Measurements from ENCODE around the gene RAB17. TPM values are rescaled to one million over a fixed set of nuclear protein-coding genes. Genes with fewer than 3 reads are reported as not detected.

RAB17 gene
- total and polyA plus RNA-seq, 2 of the 4 experiments (the other 2 are of a cell fraction) = 0.41 TPM; not detected in 1

- Histone ChIP-seq H3K79me1 (ENCODE audit: low read depth in 1 of 2, low read length in 2 of 2) (no peaks in the 10 kb centered on the region; a peak in 1 of 4 replicates), H2AFZ (replicated peaks; ENCODE audit: low read length, poor library complexity) (no peak overlapping the region), H3K27me3 (ENCODE audit: control insufficient read depth, insufficient read depth, low read length) (no peaks in the 10 kb centered on the region), H2AK9ac (replicated peaks; ENCODE audit: low read depth, low read length, poor library complexity) (no peak overlapping the region), H3K9me3 (ENCODE audit: control insufficient read depth, insufficient read depth, low read length) (no peaks in the 10 kb centered on the region), H2BK15ac (ENCODE audit: low read depth, low read length) (no peak overlapping the region), H3K4me1 (ENCODE audit: control insufficient read depth, insufficient read depth, low read length) (peaks cover 4% of the 10 kb centered on the region; the same call in 1 of the 2 replicates), H3K4ac (ENCODE audit: low read depth, low read length) (no peak overlapping the region), H3K4me2 (ENCODE audit: low read depth, low read length) (no peak overlapping the region), H4K91ac (ENCODE audit: insufficient read depth, low read depth, low read length) (no peak overlapping the region), H3K9ac (ENCODE audit: low read depth, low read length) (no peak overlapping the region), H2BK5ac (ENCODE audit: low read depth, low read length, poor library complexity, severe bottlenecking) (no peak overlapping the region), H4K8ac (ENCODE audit: low read depth in 2 of 2, low read length in 2 of 2) (no peak overlapping the region), H3K18ac (ENCODE audit: low read depth, low read length) (no peak overlapping the region), H3K14ac (replicated peaks; ENCODE audit: low read depth, low read length) (no peak overlapping the region), H2BK20ac (ENCODE audit: low read depth, low read length) (no peak overlapping the region), H2AK5ac (ENCODE audit: low read depth, low read length) (no peak overlapping the region), H2BK120ac (ENCODE audit: low read depth, low read length) (no peak overlapping the region), H4K20me1 (ENCODE audit: insufficient read depth, low read length) (no peaks in the 10 kb centered on the region; the same call in 1 of the 2 replicates), H3K23ac (ENCODE audit: low read depth, low read length) (no peak overlapping the region), H3K36me3 (ENCODE audit: control insufficient read depth, insufficient read depth, low read length) (no peaks in the 10 kb centered on the region), H3K9me1 (ENCODE audit: insufficient read depth, low read length) (peaks cover 11% of the 10 kb centered on the region), H3K4me3 (ENCODE audit: insufficient read depth, low read depth, low read length) (no peak overlapping the region), H3K56ac (ENCODE audit: extremely low read depth, insufficient read depth, low read length) (no peak overlapping the region), H4K5ac (ENCODE audit: low read depth, low read length) (no peak overlapping the region), H3K27ac (ENCODE audit: insufficient read depth, low read length) (no peak overlapping the region)
- dilution Hi-C loops (cut with HindIII; ENCODE audit: low sequenced_read_pairs, unreplicated experiment) (no loop called here), intact Hi-C loops (cut with micrococcal nuclease) (no loop called here), in situ Hi-C loops (cut with MboI; ENCODE audit: low sequenced_read_pairs) (no loop called here)
- ATAC-seq (ENCODE audit: low read depth) = no peak
- WGBS, 2 experiments (ENCODE audit: extremely low coverage in 2 of 2, insufficient read length in 1 of 2) = 90% methylated on average over 2 of the region's 9 CpGs; no CpG with 5 or more reads in 1 of the 2 experiments
- POLR2A ChIA-PET (ENCODE audit: unreplicated experiment) = no interaction called here
- no peak for DNase-seq
- CTCF ChIA-PET = no interaction called here
- TF ChIP-seq CHD1 (IDR thresholded peaks at IDR 0.05; ENCODE audit: low read depth, low read length) (no peak), MAFK (IDR thresholded peaks at IDR 0.05; ENCODE audit: low read depth, low read length) (no peak), FOS (IDR thresholded peaks at IDR 0.05; ENCODE audit: low read depth, low read length) (no peak)
- no TSS peak for BruUV-seq (replicated peaks)
These were observed 53.9 kb downstream of the RAB17 start for GRCh38 chr2:237536617-237537016.

Measured in IMR-90 (cell line).